Brain microvascular endothelial cell (primary cell): ENCODE measurements around the gene NPNT.

Experiments
- DNase-seq: peaks from one replicate; pipeline ENCODE4 v3.0.0-alpha.2; 2020
- H3K27ac ChIP-seq: fragments of 250-450 bp; sonication (Bioruptor Pico); 2 replicates; pipeline ENCODE4 v1.5.1; 2020; ENCODE audit warnings: mild to moderate bottlenecking, moderate library complexity
- H3K27me3 ChIP-seq: fragments of 250-450 bp; sonication (Bioruptor Pico); replicated peaks from 2 replicates; pipeline ENCODE4 v1.5.1; 2020; ENCODE audit warnings: mild to moderate bottlenecking
- H3K36me3 ChIP-seq: fragments of 250-450 bp; sonication (Bioruptor Pico); replicated peaks from 2 replicates; pipeline ENCODE4 v1.5.1; 2020; ENCODE audit warnings: mild to moderate bottlenecking
- H3K4me3 ChIP-seq: 2 replicates; pipeline ENCODE4 v1.5.1; 2011; ENCODE audit warnings: low read depth, mild to moderate bottlenecking, control low read depth, low read length, moderate library complexity
- in situ Hi-C: cut with HindIII; loops from 2 replicates; pipeline ENCODE4 v1.10.0; 2017; ENCODE audit warnings: low sequenced_read_pairs, low pct_ligation_motif_present
- TF ChIP-seq, protein P1 (sequence below): IDR thresholded peaks from 2 replicates; pipeline ENCODE4 v1.5.1; 2011; ENCODE audit warnings: low read depth, mild to moderate bottlenecking, moderate library complexity, low read length, control low read depth, inconsistent platforms; ENCODE audit errors: missing control alignments

NPNT gene

DNA sequence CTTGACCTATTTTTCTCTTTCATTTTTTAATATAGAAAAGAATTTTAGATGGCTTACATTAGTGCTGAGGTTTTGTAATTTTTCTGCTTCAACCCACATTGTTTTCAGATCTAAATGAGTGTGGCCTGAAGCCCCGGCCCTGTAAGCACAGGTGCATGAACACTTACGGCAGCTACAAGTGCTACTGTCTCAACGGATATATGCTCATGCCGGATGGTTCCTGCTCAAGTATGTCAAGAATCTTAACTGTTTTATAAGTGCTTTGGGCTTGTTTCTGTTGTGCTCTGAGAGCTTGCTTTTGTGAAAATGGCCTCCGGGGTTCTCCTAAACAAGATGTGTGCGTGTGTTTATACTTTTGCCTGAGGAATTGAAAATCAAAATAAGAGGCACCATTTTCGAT, 41.6 kb downstream of the NPNT start:
- TF ChIP-seq, protein P1, sequence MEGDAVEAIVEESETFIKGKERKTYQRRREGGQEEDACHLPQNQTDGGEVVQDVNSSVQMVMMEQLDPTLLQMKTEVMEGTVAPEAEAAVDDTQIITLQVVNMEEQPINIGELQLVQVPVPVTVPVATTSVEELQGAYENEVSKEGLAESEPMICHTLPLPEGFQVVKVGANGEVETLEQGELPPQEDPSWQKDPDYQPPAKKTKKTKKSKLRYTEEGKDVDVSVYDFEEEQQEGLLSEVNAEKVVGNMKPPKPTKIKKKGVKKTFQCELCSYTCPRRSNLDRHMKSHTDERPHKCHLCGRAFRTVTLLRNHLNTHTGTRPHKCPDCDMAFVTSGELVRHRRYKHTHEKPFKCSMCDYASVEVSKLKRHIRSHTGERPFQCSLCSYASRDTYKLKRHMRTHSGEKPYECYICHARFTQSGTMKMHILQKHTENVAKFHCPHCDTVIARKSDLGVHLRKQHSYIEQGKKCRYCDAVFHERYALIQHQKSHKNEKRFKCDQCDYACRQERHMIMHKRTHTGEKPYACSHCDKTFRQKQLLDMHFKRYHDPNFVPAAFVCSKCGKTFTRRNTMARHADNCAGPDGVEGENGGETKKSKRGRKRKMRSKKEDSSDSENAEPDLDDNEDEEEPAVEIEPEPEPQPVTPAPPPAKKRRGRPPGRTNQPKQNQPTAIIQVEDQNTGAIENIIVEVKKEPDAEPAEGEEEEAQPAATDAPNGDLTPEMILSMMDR = no peak

DNA sequence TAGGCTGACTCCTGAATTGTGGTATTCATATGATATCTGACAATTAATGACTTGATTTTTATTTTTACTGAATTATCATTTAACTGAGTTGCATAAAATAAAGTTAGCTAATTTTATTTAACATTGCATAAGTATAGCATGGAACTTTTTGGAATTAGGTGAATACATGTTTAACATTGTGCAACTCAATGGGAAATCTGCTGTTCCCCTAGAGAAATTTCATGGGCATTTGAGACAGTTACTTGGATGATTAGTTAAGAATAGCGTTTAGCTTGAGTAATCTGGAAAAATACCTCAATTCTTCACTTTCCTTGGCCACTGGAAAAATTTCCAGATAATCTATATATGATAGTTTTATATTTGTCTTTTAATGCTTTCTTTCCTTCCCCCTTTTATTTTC, 42.5 kb downstream of the NPNT start:
- H3K27me3 ChIP-seq = no peaks in the 10 kb centered on the region
- TF ChIP-seq, protein P1 = no peak
- H3K36me3 ChIP-seq = no peaks in the 10 kb centered on the region
- H3K4me3 ChIP-seq = no peak overlapping the region
- in situ Hi-C loops = no loop called here
- no peak for DNase-seq
- no peak overlapping the region for H3K27ac ChIP-seq

More for the DNA sequence above, 41.6 kb downstream of the NPNT start:
- Histone ChIP-seq H3K27me3 (no peaks in the 10 kb centered on the region), H3K27ac (no peak overlapping the region), H3K4me3 (no peak overlapping the region), H3K36me3 (no peaks in the 10 kb centered on the region)
- in situ Hi-C loops = no loop called here
- no peak for DNase-seq

DNA sequence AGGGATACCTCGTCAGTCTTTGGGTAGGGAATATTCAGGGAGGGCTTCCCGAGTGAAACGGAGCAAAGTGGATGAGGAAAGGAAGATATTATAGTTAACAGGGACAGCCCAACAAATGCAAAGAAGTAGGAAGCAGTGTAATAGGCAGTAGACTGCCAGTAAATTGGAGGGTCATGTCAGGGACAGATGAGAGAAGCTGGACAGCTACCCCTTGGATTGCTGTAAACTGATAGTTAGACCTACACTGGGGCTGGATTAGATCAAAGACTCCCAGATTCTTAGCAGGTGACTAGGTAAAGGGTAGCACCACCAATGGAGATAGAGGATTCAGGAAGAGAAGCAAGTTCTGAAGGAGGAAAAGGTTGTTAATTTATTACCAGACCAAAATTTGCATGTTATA, 48.0 kb downstream of the NPNT start:
- TF ChIP-seq, protein P1 = no peak
- no peaks in the 10 kb centered on the region for H3K27me3 ChIP-seq
- no peak overlapping the region for H3K27ac ChIP-seq
- H3K4me3 ChIP-seq = no peak overlapping the region
- H3K36me3 ChIP-seq = no peaks in the 10 kb centered on the region
- no peak for DNase-seq
- in situ Hi-C loops = no loop called here

DNA sequence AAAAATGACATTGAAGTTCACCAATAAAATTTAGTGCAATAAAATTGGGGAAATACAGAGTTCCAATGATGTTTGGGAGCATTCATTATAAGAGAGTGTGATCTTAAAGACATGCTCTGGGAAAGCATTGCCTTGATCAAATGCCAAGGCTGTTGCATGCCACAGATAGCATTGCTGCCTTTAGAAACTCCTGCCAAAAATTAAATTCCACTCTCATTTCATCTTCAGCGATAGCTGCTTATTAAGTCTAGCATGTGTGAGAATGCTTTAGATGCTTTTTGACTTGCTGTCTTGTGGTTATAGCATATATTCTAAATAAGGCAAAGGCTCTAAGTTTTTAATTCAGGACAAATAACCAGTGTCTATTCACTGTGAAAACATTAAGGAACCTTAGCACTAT, 49.3 kb downstream of the NPNT start:
- H3K27me3 ChIP-seq = no peaks in the 10 kb centered on the region
- H3K4me3 ChIP-seq = no peak overlapping the region
- H3K36me3 ChIP-seq = no peaks in the 10 kb centered on the region
- in situ Hi-C loops = no loop called here
- peak; percentile 48 for DNase-seq
- H3K27ac ChIP-seq = no peak overlapping the region
- TF ChIP-seq, protein P1 = no peak

DNA sequence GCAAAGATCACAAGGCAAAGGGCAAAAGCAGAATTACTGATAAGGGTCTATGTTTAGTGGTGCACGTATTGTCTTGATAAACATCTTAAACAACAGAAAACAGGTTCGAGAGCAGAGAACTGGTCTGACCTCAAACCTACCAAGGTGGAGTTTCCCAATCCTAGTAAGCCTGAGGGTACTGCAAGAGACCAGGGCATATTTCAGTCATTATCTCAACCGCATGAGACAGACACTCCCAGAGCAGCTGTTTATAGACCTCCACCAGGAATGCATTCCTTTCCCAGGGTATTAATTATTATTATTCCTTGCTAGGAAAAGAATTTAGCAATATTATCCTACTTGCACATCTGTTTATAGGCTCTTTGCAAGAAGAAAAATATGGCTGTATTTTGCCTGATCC, 51.5 kb downstream of the NPNT start:
- H3K4me3 ChIP-seq = no peak overlapping the region
- no peak for DNase-seq
- H3K27ac ChIP-seq = no peak overlapping the region
- no peaks in the 10 kb centered on the region for H3K36me3 ChIP-seq
- in situ Hi-C loops = no loop called here
- TF ChIP-seq, protein P1 = no peak
- H3K27me3 ChIP-seq = no peaks in the 10 kb centered on the region

DNA sequence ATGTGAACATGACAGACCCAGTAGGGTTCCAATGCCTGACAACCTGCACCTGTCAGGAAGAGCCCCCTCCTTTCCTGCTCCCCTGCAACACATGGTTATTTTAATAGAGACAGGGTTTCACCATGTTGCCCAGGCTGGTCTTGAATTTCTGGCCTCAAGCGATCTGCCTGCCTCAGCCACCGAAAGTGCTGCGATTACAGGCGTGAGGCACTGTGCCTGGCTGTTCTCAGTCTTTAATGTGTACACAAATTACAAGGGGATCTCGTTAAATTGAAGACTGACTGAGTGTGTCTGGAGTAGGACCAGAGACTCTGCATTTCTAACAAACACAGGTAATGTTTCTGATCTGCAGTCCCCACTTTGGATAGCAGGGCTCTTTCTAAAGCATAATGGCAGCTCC, 55.4 kb downstream of the NPNT start:
- Histone ChIP-seq H3K27ac (no peak overlapping the region), H3K27me3 (no peaks in the 10 kb centered on the region), H3K4me3 (no peak overlapping the region), H3K36me3 (no peaks in the 10 kb centered on the region)
- DNase-seq = no peak
- TF ChIP-seq, protein P1 = no peak
- in situ Hi-C loops = no loop called here
